ENCODE results near the gene ATP8B2.

DNA sequence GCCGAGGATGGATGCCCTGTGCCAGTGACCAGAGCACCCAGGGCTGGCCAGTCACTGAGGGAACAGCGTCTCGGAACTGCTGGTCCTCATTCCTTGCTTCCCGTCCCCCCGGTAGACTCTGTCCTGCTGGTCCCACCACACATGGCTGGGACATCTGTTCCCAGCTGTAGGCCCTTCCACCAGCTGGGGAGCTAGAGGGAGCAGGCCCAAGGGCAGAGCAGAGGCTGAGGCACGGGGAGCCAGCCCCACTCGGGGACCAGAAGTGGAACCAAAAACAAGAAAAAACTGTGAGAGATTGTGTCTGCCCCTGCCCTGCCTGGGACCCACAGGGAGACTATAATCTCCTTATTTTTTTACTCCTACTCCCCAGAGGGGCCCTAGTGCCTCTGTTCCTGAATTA, 23.8 kb downstream of the ATP8B2 start:
- TF ChIP-seq POLR2A (IDR thresholded peaks at IDR 0.05; ENCODE audit: low read length) (no peak), GATA1 (IDR thresholded peaks at IDR 0.05; ENCODE audit: low read depth, low read length) (no peak)

Measured in erythroblast (primary cell).